ENCODE results near the gene TBXAS1.
"Not testable (repeated sequence)": the region's sequence is repeated elsewhere in the genome, so short reads cannot be mapped to it uniquely, and the experiment has no call there.

TBXAS1 gene

GRCh38 chr7:139915864-139916716, 87.0 kb downstream of the TBXAS1 start:
- H3K4me3 ChIP-seq (ENCODE audit: low read depth, low read length) = no peak overlapping the region
- TF ChIP-seq CTCF (IDR thresholded peaks at IDR 0.05; ENCODE audit: control insufficient read depth, extremely low read depth, insufficient read depth) = no peak
- no peak for DNase-seq (ENCODE audit: low read depth)

- H3K4me3 ChIP-seq (ENCODE audit: low read depth, low read length) = no peak overlapping the region
- no peak for DNase-seq (ENCODE audit: low read depth)
- no peak for TF ChIP-seq CTCF (IDR thresholded peaks at IDR 0.05; ENCODE audit: control insufficient read depth, extremely low read depth, insufficient read depth)
Measured at GRCh38 chr7:139916717-139917395, 87.8 kb downstream of the TBXAS1 start.

- no peak overlapping the region for H3K4me3 ChIP-seq (ENCODE audit: low read depth, low read length)
- no peak for TF ChIP-seq CTCF (IDR thresholded peaks at IDR 0.05; ENCODE audit: control insufficient read depth, extremely low read depth, insufficient read depth)
- no peak for DNase-seq (ENCODE audit: low read depth)
Measured at GRCh38 chr7:139917851-139918250, 88.8 kb downstream of the TBXAS1 start.

GRCh38 chr7:139918480-139918879, 89.4 kb downstream of the TBXAS1 start:
- no peak for DNase-seq (ENCODE audit: low read depth)
- no peak overlapping the region for H3K4me3 ChIP-seq (ENCODE audit: low read depth, low read length)
- no peak for TF ChIP-seq CTCF (IDR thresholded peaks at IDR 0.05; ENCODE audit: control insufficient read depth, extremely low read depth, insufficient read depth)

GRCh38 chr7:139923090-139923489, 94.0 kb downstream of the TBXAS1 start:
- H3K4me3 ChIP-seq (ENCODE audit: low read depth, low read length) = no peak overlapping the region
- DNase-seq (ENCODE audit: low read depth) = no peak
- TF ChIP-seq CTCF (IDR thresholded peaks at IDR 0.05; ENCODE audit: control insufficient read depth, extremely low read depth, insufficient read depth) = no peak

- no peak for TF ChIP-seq CTCF (IDR thresholded peaks at IDR 0.05; ENCODE audit: control insufficient read depth, extremely low read depth, insufficient read depth)
- H3K4me3 ChIP-seq (ENCODE audit: low read depth, low read length) = no peak overlapping the region
- DNase-seq (ENCODE audit: low read depth) = no peak
Measured at GRCh38 chr7:139924461-139924860, 95.4 kb downstream of the TBXAS1 start.

- H3K4me3 ChIP-seq (ENCODE audit: low read depth, low read length); DNase-seq (ENCODE audit: low read depth): not testable (repeated sequence)
Measured at GRCh38 chr7:139929221-139929620, 100.2 kb downstream of the TBXAS1 start.

All from LNCaP clone FGC (cell line).